LNCAP (cell line): ENCODE data around the gene CNNM4.

Experiments
- CTCF ChIP-seq: fragments of 450-650 bp; IDR thresholded peaks from 2 replicates; pipeline ENCODE4 v1.5.1; 2017; ENCODE audit warnings: mild to moderate bottlenecking

CNNM4 gene

GRCh38 chr2:96769814-96770213, 9.1 kb downstream of the CNNM4 start:
- TF ChIP-seq CTCF: no peak

GRCh38 chr2:96770442-96771202, 9.9 kb downstream of the CNNM4 start:
- no peak for TF ChIP-seq CTCF

GRCh38 chr2:96771796-96772618, 11.3 kb downstream of the CNNM4 start:
- no peak for TF ChIP-seq CTCF

GRCh38 chr2:96772903-96773671, 12.4 kb downstream of the CNNM4 start:
- no peak for TF ChIP-seq CTCF

GRCh38 chr2:96773922-96774321, 13.2 kb downstream of the CNNM4 start:
- no peak for TF ChIP-seq CTCF

GRCh38 chr2:96775160-96775559, 14.5 kb downstream of the CNNM4 start:
- no peak for TF ChIP-seq CTCF

GRCh38 chr2:96783388-96783787, 22.7 kb downstream of the CNNM4 start:
- no peak for TF ChIP-seq CTCF
